ENCODE measurements around the gene SH3TC1. TPM values are rescaled to one million over a fixed set of nuclear protein-coding genes. Genes with fewer than 3 reads are reported as not detected.

SH3TC1 gene
- polyA plus RNA-seq, 1 donor (not counting 4 experiments of a cell fraction or from before 2014, with no cell fraction given): 12.3 TPM

DNA sequence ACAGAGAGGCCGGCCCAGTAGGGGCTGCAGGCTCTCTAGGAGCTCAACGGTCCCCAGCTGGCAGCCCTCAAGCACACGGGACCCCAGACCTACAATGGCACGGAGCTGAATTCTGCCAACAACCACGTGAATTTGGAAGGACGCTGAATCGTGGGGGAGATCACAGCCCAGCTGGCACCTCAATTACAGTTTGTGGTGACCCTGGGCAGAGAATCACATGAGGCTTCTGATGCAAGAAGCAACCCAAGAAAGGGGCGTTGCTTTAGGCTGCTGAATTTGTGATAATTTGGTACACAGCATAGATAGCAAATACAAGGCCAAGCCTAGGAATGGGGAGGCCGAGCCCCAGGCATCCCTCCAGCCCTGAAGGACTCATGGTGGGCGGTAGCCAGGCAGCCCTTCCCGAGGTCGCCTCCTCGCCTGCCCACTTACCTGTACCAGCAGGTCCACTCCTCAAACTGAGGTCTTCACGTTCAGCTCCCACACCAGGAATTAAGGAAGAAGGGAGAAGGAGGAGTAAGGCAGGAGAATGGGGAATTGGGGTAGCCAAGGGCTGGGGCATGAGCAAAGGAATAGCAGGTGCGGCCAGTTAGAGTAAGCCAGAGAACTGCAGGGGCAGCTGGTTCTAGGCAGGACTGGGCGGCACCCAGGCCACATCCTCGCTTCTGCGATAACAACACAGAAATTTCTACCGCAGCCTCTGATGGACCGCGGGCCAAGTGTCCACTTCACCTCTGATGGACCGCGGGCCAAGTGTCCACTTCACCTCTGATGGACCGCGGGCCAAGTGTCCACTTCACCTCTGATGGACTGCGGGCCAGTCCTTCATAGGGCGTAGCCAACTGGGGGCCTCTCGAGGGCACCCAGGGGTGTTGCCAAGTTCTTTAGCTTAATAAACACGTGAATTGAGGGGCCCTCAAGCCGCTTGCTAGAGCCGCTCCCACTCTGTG, 47.1 kb downstream of the SH3TC1 start:
- Histone ChIP-seq H2AFZ (ENCODE audit: control insufficient read depth, low read length) (no peak overlapping the region), H3K9me3 (ENCODE audit: control insufficient read depth, low read depth, low read length) (no peaks in the 10 kb centered on the region), H3K36me3 (ENCODE audit: control insufficient read depth in 2 of 2, extremely low read depth in 1 of 2, insufficient read depth in 2 of 2, low read length in 2 of 2) (peaks cover 4 to 7% of the 10 kb centered on the region in 2 experiments), H3K9me1 (ENCODE audit: control insufficient read depth, extremely low read depth, insufficient read depth, low read length) (no peaks in the 10 kb centered on the region), H3K79me2 (ENCODE audit: control insufficient read depth, insufficient read depth, low read length) (no peaks in the 10 kb centered on the region), H3K4me3 (ENCODE audit: control insufficient read depth in 2 of 3, extremely low read depth in 1 of 3, insufficient read depth in 2 of 3, low read depth in 1 of 3, low read length in 3 of 3) (no peak overlapping the region), H3K4me2 (ENCODE audit: control insufficient read depth, extremely low read depth, insufficient read depth, low read depth, low read length) (no peak overlapping the region), H3K27me3 (ENCODE audit: control insufficient read depth, extremely low read depth, insufficient read depth, low read length) (peaks cover 3% of the 10 kb centered on the region), H3K9ac (ENCODE audit: control insufficient read depth, extremely low read depth, insufficient read depth, low read length) (no peak overlapping the region), H3K27ac (ENCODE audit: control insufficient read depth, insufficient read depth, low read length) (no peak overlapping the region), H4K20me1 (ENCODE audit: control insufficient read depth, extremely low read depth, insufficient read depth, low read length) (no peaks in the 10 kb centered on the region), H3K4me1 (ENCODE audit: control insufficient read depth, extremely low read depth, insufficient read depth, low read length) (no peaks in the 10 kb centered on the region)
- no peak for TF ChIP-seq EZH2 (IDR thresholded peaks at IDR 0.05; ENCODE audit: low read length)
- TF ChIP-seq, protein P1, sequence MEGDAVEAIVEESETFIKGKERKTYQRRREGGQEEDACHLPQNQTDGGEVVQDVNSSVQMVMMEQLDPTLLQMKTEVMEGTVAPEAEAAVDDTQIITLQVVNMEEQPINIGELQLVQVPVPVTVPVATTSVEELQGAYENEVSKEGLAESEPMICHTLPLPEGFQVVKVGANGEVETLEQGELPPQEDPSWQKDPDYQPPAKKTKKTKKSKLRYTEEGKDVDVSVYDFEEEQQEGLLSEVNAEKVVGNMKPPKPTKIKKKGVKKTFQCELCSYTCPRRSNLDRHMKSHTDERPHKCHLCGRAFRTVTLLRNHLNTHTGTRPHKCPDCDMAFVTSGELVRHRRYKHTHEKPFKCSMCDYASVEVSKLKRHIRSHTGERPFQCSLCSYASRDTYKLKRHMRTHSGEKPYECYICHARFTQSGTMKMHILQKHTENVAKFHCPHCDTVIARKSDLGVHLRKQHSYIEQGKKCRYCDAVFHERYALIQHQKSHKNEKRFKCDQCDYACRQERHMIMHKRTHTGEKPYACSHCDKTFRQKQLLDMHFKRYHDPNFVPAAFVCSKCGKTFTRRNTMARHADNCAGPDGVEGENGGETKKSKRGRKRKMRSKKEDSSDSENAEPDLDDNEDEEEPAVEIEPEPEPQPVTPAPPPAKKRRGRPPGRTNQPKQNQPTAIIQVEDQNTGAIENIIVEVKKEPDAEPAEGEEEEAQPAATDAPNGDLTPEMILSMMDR (optimal IDR thresholded peaks at IDR 0.05 in 1 of 3, IDR thresholded peaks at IDR 0.05 in 1 of 3, conservative IDR thresholded peaks at IDR 0.05 in 1 of 3; ENCODE audit: extremely low read depth in 1 of 3, insufficient read depth in 2 of 3, low read length in 3 of 3): no peak
- FAIRE-seq: no peak
- dilution Hi-C loops (cut with MboI; ENCODE audit: extremely low pct_ligation_motif_present, low sequenced_read_pairs): no loop called here
- no peak for DNase-seq (ENCODE audit: low read depth, low spot score)

DNA sequence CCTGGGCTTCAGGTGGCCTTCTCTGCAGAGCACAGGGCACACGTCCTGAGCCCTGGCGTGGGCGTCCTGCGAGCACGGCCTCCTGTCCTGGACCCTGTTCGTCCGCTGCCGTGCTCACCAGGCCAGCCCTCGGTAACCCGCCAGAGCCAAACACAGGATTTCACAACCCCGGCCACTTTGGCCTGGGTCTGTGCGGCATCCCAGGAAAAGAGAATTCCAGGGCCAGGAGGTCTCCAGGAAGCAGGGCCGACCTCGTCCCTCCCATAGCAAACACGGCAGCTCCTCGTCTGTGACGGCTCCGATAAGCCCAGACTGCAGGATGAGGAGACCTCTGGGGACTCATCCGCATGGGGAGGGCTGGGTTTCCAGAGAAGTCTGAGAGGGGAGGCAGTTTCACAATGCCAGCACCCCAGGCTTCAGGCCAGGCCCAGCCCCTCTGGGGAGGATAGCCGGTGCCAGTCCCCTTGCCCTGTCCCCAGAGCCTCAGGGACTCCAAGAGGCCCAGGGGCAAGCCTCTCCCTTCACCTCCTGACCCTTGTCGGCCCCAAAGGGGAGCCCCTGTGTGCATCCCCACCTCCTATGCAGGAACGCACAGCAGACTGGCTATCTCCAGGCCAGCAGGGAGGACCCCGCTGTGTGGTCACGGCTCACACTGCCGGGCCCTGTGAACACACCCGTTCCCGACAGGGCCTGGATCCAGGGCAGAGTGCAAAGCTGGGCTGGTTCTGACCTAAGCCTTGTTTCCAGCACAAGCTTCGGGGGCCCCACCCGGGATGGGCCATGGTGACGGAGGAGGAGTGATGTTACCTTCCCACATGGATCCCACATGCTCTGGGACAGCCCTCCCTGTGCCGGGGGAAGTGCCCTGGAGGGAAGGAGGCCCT, 48.2 kb downstream of the SH3TC1 start:
- H3K9ac ChIP-seq (ENCODE audit: control insufficient read depth, extremely low read depth, insufficient read depth, low read length): no peak overlapping the region

More for the DNA sequence above, 48.2 kb downstream of the SH3TC1 start:
- Histone ChIP-seq H3K36me3 (ENCODE audit: control insufficient read depth in 2 of 2, extremely low read depth in 1 of 2, insufficient read depth in 2 of 2, low read length in 2 of 2) (peaks cover 0 to 2% of the 10 kb centered on the region in 2 experiments), H2AFZ (ENCODE audit: control insufficient read depth, low read length) (no peak overlapping the region), H3K4me1 (ENCODE audit: control insufficient read depth, extremely low read depth, insufficient read depth, low read length) (no peaks in the 10 kb centered on the region), H3K4me2 (ENCODE audit: control insufficient read depth, extremely low read depth, insufficient read depth, low read depth, low read length) (no peak overlapping the region), H3K79me2 (ENCODE audit: control insufficient read depth, insufficient read depth, low read length) (no peaks in the 10 kb centered on the region), H3K27me3 (ENCODE audit: control insufficient read depth, extremely low read depth, insufficient read depth, low read length) (peaks cover 3% of the 10 kb centered on the region), H3K4me3 (ENCODE audit: control insufficient read depth in 2 of 3, extremely low read depth in 1 of 3, insufficient read depth in 2 of 3, low read depth in 1 of 3, low read length in 3 of 3) (no peak overlapping the region), H3K27ac (ENCODE audit: control insufficient read depth, insufficient read depth, low read length) (no peak overlapping the region), H4K20me1 (ENCODE audit: control insufficient read depth, extremely low read depth, insufficient read depth, low read length) (no peaks in the 10 kb centered on the region), H3K9me1 (ENCODE audit: control insufficient read depth, extremely low read depth, insufficient read depth, low read length) (no peaks in the 10 kb centered on the region), H3K9me3 (ENCODE audit: control insufficient read depth, low read depth, low read length) (no peaks in the 10 kb centered on the region)
- dilution Hi-C loops (cut with MboI; ENCODE audit: extremely low pct_ligation_motif_present, low sequenced_read_pairs): no loop called here
- no peak for DNase-seq (ENCODE audit: low read depth, low spot score)
- FAIRE-seq: no peak
- TF ChIP-seq EZH2 (IDR thresholded peaks at IDR 0.05; ENCODE audit: low read length): no peak
- TF ChIP-seq, protein P1 (optimal IDR thresholded peaks at IDR 0.05 in 1 of 3, IDR thresholded peaks at IDR 0.05 in 1 of 3, conservative IDR thresholded peaks at IDR 0.05 in 1 of 3; ENCODE audit: extremely low read depth in 1 of 3, insufficient read depth in 2 of 3, low read length in 3 of 3): no peak

Data from keratinocyte (primary cell).